GM12872 (cell line): ENCODE data around the gene DYNLT3.

Experiments
- CTCF ChIP-seq: IDR thresholded peaks from 3 replicates; pipeline ENCODE4 v1.5.1; 2011; ENCODE audit warnings: low read depth, mild to moderate bottlenecking, low read length, moderate library complexity; ENCODE audit not compliant: insufficient read depth

The DYNLT3 gene

GRCh38 chrX:37809970-37810369, 37.4 kb downstream of the DYNLT3 start:
- no peak for TF ChIP-seq CTCF

- no peak for TF ChIP-seq CTCF
Observed at GRCh38 chrX:37803057-37803456, 44.3 kb downstream of the DYNLT3 start.

GRCh38 chrX:37802028-37802427, 45.3 kb downstream of the DYNLT3 start:
- no peak for TF ChIP-seq CTCF

GRCh38 chrX:37800717-37801116, 46.7 kb downstream of the DYNLT3 start:
- no peak for TF ChIP-seq CTCF

- TF ChIP-seq CTCF, result no peak
Observed at GRCh38 chrX:37799936-37800335, 47.4 kb downstream of the DYNLT3 start.

- no peak for TF ChIP-seq CTCF
Observed at GRCh38 chrX:37796805-37797204, 50.6 kb downstream of the DYNLT3 start.

GRCh38 chrX:37796310-37796709, 51.1 kb downstream of the DYNLT3 start:
- no peak for TF ChIP-seq CTCF
